NCI-H2196 (cell line): ENCODE measurements around the gene TKTL1.
"Not testable (repeated sequence)": the region's sequence is repeated elsewhere in the genome, so short reads cannot be mapped to it uniquely, and the experiment has no call there.

Experiments used
- DNase-seq: peaks from one replicate; lab custom pipeline; 2025; ENCODE audit not compliant: unreplicated experiment; lab: John Stamatoyannopoulos, UW

The TKTL1 gene, protein sequence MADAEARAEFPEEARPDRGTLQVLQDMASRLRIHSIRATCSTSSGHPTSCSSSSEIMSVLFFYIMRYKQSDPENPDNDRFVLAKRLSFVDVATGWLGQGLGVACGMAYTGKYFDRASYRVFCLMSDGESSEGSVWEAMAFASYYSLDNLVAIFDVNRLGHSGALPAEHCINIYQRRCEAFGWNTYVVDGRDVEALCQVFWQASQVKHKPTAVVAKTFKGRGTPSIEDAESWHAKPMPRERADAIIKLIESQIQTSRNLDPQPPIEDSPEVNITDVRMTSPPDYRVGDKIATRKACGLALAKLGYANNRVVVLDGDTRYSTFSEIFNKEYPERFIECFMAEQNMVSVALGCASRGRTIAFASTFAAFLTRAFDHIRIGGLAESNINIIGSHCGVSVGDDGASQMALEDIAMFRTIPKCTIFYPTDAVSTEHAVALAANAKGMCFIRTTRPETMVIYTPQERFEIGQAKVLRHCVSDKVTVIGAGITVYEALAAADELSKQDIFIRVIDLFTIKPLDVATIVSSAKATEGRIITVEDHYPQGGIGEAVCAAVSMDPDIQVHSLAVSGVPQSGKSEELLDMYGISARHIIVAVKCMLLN

DNA sequence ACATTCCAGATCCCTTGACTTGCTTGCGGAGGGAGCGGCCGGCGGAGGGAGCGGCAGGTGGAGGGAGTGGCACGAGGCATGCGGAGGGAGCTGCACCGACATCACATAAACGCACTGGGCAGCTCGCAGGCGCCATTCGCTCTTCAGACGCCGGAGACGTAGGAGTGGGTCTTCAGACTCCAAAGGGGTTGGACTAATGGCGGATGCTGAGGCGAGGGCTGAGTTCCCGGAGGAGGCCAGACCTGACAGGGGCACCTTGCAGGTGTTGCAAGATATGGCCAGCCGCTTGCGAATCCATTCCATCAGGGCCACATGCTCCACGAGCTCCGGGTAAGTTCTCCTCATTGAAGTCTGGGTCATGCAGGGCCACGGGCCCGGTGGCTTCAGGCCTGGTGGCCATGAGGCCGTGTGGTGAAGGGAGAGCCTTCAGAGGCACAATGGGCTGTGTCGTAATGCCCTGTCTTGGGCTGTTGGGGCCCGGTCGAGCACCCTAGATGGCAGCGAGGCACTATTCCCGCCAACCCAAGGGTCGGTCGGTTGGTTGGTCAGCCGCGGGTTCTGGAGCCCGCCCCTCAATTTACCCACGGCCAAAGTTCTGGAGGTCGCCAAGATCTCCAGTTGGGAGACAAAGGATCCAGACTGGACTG, at the start of gene TKTL1:
Gene TKTL1 (plus strand): TSS at position 132 of the 647 bp plus-strand sequence. CDS start 65 bp downstream, at position 197.
- no peak for DNase-seq

DNA sequence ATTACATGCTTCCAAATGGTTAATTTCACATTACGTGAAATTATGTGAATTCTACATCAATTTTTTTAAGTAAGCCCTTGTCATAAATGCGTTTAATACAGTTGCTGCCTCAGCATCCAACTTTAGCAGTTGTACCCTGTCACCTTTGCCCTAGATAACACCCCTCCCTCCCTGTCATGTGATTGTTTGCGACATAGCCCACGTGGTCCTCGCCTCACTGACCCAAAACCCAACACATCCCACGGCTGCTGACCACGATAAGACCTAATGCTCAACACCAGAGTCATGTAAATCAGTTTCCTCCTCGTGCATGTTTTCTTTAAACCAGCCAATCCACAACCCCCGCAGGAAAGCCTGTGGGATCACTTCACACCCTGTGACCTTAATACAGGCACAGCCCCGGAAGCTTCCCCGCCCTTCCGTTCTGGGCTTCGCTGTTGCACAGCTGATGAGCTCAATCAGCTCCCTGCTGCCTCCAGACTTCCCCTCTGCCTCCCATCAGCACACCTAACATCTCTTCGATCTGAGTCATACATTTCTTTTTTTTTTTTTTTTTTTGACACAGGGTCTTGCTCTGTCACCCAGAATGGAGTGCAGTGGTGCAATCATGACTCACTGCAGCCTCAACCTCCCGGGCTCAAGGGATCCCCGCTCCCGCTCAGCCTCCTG, 48.1 kb upstream of the TKTL1 start:
- DNase-seq, result not testable (repeated sequence)

DNA sequence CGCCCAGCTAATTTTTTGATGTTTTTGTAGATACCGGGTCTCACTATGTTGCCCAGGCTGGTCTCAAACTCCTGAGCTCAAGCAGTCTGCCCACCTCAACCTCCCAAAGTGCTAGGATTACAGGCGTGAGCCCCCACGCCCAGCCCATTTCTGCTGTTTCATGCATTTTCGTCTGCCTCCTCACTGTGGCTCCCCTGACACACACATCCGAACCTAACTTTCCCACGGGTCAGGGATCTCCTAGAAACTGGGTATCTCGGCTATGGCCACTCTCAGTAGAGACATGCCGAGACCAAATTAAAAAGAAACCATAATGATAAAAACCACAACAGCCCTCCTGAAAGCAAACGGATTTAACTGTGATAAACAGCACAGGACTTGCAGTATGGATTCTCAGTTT, 47.5 kb upstream of the TKTL1 start:
- not testable (repeated sequence) for DNase-seq

DNA sequence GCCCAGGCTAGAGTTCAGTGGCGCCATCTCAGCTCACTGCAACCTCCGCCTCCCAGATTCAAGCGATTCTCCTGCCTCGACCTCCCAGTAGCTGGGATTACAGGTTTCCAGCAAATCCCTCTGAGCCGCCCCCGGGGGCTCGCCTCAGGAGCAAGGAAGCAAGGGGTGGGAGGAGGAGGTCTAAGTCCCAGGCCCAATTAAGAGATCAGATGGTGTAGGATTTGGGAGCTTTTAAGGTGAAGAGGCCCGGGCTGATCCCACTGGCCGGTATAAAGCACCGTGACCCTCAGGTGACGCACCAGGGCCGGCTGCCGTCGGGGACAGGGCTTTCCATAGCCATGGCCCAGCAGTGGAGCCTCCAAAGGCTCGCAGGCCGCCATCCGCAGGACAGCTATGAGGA, 38.3 kb upstream of the TKTL1 start, which contains the start of gene OPN1MW3:
Gene OPN1MW3 (plus strand): TSS at position 301 of the 400 bp plus-strand sequence. CDS start 38 bp downstream, at position 339.
- not testable (repeated sequence) for DNase-seq

DNA sequence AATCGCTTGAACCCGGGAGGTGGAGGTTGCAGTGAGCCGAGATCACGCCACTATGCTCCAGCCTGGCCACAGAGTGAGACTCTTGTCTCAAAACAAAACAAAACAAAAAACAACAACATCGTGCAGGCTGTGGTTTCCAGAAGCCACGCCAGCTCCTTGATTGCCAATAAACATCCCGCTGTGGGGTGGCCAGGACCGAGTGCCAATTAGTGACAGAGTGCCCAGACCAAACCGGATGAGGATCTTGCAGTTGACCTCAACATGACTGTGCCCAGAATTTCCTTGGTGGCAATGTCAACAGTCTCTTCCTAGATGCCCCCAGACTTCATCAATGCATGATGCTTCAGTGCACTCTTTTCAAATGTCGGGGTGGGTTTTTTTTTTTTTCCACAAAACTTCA, 36.9 kb upstream of the TKTL1 start:
- DNase-seq, result not testable (repeated sequence)

DNA sequence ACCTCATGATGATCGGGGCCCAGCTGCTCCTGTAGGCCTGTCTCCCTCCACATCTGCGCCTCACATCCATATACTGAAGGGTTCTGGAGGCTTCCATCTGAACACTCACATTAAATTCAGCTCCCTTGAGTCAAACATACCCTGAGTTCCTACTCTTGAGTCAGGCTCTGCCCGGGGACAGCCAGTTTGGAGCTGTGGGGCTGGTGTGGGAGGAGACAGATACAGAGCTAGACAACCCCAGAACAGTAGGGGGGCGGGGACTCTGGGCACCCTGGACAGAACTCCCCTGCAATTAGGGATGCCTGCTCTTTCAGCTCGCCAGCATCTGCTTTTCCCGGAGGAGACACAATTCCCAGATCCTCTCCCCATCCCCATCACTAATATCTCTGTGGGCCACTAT, 32.5 kb upstream of the TKTL1 start:
- not testable (repeated sequence) for DNase-seq

DNA sequence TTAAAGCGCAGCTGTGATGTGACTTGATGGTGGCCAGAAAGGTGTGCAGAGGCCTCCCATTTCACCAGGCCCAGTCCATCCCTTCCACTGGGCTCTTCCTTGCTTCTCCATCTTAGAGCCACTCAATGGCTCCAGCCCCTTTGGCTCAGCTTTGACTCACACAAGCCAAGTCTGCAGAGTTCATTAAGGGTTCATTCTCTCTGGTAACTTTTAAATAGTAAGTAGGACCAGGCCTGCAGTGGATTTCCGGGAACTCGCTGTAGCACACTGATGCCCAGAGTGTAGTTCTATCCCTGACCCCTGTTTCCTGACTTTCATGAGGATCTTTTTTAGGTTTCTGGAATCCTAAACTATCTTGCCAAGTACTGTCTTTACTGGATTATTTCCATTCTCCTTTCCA, 26.4 kb upstream of the TKTL1 start:
- not testable (repeated sequence) for DNase-seq

- DNase-seq, result not testable (repeated sequence)
These were observed 10.9 kb upstream of the TKTL1 start for GRCh38 chrX:154284489-154285338.

DNA sequence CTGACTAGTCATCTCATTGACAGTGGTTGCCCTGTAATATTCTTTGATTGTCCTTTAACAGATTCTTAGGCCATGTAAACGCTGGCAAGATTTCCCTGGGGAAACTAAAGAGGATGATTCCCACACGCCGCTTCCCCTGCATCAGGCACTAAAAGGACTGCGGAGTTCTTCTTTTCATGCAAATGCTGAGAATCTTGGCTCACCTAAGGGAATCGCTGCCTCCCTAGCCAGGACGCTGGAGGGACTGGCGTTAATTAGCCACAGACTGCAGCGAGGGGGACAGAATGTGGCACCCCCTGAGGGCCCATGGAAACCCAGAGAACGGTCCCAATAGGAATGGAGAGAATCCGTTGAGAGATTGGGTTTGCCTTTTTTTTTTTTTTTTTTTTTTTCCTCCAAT, 9.2 kb upstream of the TKTL1 start:
- DNase-seq, result not testable (repeated sequence)

GRCh38 chrX:154294791-154295574, 612 bp upstream of the TKTL1 start, which contains the start of gene TEX28:
TSS of gene TEX28 (minus strand) at chrX:154295124. CDS start at chrX:154292117, 3,007 bp downstream.
- DNase-seq, result no peak

DNA sequence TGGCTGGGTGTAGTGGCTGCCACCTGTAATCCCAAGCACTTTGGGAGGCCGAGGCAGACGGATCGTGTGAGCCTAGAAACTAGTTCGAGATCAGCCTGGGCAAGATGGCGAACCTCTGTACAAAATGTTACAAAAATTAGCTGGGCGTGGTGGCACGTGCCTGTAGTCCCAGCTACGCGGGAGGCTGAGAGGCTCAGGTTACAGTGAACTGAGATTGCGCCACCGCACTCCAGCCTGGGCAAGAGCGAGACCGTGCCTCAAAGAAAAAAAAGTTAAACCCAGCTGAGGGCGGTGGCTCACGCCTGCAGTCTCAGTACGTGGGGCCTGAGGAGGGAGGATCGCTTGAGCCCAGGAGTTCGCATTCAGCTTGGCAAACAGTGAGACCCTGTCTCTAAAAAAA, 1.1 kb downstream of the TKTL1 start:
- DNase-seq, result no peak

DNA sequence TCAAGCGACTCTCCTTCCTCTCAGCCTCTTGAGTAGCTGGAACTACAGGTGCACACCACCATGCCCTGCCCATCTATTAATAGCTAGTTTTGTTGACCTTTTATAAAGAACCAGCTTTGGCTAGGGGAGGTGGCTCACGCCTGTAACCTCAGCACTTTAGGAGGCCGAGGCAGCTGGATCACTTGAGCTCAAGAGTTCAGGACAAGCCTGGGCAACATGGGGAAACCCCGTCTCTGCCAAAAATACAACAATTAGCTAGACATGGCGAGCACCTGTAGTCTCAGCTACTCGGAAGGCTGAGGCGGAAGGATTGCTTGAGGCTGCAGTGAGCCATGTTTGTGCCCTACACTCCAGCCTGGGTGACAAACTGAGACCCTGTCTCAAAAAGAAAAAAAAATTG, 2.7 kb downstream of the TKTL1 start:
- peak; percentile 71 for DNase-seq

DNA sequence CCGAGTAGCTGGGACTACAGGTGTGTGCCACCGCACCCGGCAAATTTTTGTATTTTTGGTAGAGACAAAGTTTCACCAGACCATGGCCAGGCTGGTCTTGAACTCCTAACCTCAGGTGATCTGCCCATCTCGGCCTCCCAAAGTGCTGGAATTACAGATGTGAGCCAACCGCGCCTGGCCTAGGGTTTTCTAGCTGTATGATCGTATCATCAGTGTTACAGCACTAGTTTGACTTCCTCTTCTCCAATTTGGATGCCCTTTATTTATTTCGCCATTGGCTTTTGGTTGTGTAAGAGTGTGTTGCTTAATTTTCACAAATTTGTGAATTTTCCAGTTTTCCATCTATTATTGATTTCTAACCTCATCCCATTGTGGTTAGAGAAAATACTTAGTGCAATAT, 5.2 kb downstream of the TKTL1 start:
- DNase-seq, result no peak

GRCh38 chrX:154302998-154303397, 7.4 kb downstream of the TKTL1 start:
- not testable (repeated sequence) for DNase-seq

DNA sequence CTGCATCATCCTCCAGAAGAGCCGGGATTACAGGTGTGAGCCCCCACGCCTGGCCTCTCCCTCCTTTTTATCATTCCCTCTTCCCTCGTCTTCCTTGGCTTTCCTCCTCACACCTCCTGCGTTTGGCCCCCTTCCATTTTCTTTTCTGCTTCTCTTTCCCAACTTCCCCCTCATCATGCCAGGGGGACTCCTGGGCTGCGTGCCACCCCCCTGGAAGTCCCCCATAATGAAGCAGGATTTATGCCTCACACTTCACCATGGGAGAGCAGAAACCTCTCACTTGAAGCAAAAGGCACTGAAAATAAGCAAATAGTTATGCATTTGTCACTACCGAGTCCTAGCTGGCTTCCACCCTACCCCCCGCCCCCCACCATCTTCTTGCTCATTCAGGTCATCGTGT, 7.9 kb downstream of the TKTL1 start:
- DNase-seq, result no peak

GRCh38 chrX:154304846-154305245, 9.3 kb downstream of the TKTL1 start:
- no peak for DNase-seq

- DNase-seq, result no peak
These were observed 10.1 kb downstream of the TKTL1 start for GRCh38 chrX:154305541-154306205.

GRCh38 chrX:154307202-154307601, 11.6 kb downstream of the TKTL1 start:
- no peak for DNase-seq
